ENCODE results near the gene MRPS10.

Gene MRPS10

DNA sequence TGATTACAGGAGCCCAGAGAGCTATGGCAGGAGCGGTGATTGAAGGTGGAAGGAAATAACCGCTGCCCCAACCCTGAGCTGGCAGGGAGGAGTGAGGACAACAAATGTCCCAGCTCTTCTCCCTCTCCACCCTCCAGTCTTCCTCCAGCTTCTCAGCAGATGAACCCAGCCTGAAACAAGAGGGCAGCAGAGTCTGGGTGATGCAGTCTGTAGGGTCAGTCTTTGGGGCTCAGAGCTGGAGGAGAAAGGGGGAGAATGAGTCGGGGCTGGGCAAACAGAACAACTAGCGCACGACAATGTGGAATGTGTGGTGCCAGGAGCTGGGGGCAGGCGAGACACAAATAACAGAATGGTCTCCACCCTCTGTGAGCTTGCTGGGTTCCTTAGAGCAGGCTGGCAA, 49.0 kb downstream of the MRPS10 start:
- Histone ChIP-seq H3K4me1 (ENCODE audit: insufficient read depth, low read length) (no peaks in the 10 kb centered on the region), H3K36me3 (ENCODE audit: insufficient read depth, low read length) (no peaks in the 10 kb centered on the region), H3K27me3 (ENCODE audit: control insufficient read depth in 1 of 2, insufficient read depth in 2 of 2, low read length in 2 of 2) (peaks cover 0 to 4% of the 10 kb centered on the region in 2 donors), H3K9ac (ENCODE audit: low read length) (no peak overlapping the region), H3K27ac (ENCODE audit: low read depth, low read length) (no peak overlapping the region), H3K4me3 (ENCODE audit: low read depth in 1 of 2, low read length in 2 of 2) (no peak overlapping the region), H3K9me3 (ENCODE audit: low read length) (no peaks in the 10 kb centered on the region)

DNA sequence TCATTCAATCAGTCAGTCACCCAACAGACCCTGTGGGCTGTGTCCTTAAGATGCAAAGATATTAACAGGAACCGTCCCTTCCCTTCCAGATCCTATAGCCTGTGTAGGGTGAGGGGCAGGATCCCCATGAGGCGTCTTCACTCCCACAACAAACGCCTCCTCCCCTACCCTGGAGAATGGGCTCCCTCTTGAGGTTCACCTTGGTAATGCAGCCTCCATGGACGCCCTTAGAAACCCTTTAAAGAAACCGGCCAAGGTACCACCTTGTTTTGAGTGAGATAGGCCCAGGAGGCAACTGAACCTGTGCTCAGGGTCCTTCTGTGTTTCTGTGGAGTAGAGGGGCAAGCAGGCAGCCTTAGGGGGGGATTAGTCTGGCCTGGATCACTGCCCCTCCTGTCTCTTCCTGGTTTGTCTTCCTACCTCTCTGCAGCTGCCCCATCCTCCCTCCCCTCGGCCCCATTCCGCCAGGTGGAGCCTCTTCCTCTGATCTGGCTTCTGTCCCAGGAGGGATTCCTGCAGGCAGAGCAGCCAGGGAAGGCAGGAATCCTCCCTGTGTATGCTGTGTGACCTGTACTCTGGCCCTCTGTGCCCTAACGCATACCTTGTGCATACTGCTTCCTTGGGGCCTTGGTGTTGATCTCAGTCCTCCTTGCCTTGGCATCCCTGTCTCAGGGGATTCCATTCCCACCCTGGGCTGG, 51.1 kb downstream of the MRPS10 start:
- Histone ChIP-seq H3K27ac (ENCODE audit: low read depth, low read length) (no peak overlapping the region), H3K27me3 (ENCODE audit: control insufficient read depth in 1 of 2, insufficient read depth in 2 of 2, low read length in 2 of 2) (peaks cover 0 to 4% of the 10 kb centered on the region in 2 donors), H3K4me3 (ENCODE audit: low read depth in 1 of 2, low read length in 2 of 2) (no peak overlapping the region), H3K4me1 (ENCODE audit: insufficient read depth, low read length) (no peaks in the 10 kb centered on the region), H3K9me3 (ENCODE audit: low read length) (no peaks in the 10 kb centered on the region), H3K36me3 (ENCODE audit: insufficient read depth, low read length) (no peaks in the 10 kb centered on the region), H3K9ac (ENCODE audit: low read length) (no peak overlapping the region)

DNA sequence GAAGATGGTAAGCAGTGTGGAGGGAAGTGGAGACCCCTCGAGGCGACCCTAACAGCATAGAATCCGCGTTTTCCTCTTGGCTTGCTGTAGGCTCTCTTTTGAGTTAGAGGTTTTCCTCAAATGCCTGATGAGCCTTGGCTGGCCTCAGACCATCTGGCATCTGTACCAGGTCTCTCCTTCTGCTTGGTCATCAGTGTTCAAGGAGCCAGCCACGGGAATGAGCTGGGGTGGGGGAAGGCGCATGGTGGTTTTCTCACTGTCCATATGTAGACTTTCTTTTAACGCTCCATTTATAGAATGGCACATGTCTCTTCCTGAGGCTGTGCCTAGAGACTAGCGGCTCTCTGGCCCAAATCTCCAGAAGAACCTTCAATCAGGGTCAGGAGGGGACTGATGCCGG, 52.6 kb downstream of the MRPS10 start:
- Histone ChIP-seq H3K27me3 (ENCODE audit: control insufficient read depth in 1 of 2, insufficient read depth in 2 of 2, low read length in 2 of 2) (peaks cover 0 to 4% of the 10 kb centered on the region in 2 donors), H3K36me3 (ENCODE audit: insufficient read depth, low read length) (no peaks in the 10 kb centered on the region), H3K4me1 (ENCODE audit: insufficient read depth, low read length) (no peaks in the 10 kb centered on the region), H3K4me3 (ENCODE audit: low read depth in 1 of 2, low read length in 2 of 2) (no peak overlapping the region), H3K9me3 (ENCODE audit: low read length) (no peaks in the 10 kb centered on the region), H3K9ac (ENCODE audit: low read length) (no peak overlapping the region), H3K27ac (ENCODE audit: low read depth, low read length) (no peak overlapping the region)

DNA sequence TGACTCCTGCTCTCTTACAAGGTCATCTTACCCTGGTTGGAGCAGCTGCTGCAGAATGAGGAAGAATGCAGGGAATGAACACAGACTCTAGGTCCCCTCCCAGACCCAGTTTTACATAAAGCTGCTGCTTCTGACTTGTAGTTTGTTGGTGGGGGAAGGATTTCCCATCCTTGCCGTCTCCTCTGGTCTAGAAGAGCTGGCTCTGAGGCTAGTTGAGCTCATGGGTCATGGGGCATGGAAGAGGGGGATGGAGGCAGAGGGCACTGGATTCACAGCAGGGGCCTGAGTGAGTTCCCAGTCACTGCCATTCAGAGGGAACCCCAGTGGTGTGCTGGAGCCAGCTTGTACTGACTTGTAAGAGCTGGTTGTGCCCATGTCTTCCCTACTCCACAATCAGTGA, 53.7 kb downstream of the MRPS10 start:
- Histone ChIP-seq H3K9ac (ENCODE audit: low read length) (no peak overlapping the region), H3K27me3 (ENCODE audit: control insufficient read depth in 1 of 2, insufficient read depth in 2 of 2, low read length in 2 of 2) (peaks cover 0 to 4% of the 10 kb centered on the region in 2 donors), H3K4me3 (ENCODE audit: low read depth in 1 of 2, low read length in 2 of 2) (no peak overlapping the region), H3K27ac (ENCODE audit: low read depth, low read length) (no peak overlapping the region), H3K36me3 (ENCODE audit: insufficient read depth, low read length) (no peaks in the 10 kb centered on the region), H3K4me1 (ENCODE audit: insufficient read depth, low read length) (no peaks in the 10 kb centered on the region), H3K9me3 (ENCODE audit: low read length) (no peaks in the 10 kb centered on the region)

DNA sequence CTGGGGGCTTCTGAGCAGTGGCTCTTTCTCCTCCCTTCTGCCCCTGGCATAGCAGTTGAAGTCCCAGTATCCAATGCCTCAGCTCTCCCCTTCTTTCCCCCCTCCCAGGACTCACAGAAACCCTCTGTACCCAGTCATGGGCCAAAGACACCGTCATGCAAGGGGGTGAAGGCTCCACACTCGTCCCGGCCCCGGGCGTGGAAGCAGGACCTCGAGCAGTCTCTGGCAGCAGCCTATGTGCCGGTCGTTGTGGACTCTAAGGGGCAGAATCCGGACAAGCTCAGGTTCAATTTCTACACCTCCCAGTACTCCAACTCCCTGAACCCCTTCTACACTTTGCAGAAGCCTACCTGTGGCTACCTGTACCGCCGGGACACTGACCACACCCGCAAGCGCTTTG, 54.8 kb downstream of the MRPS10 start:
- Histone ChIP-seq H3K9ac (ENCODE audit: low read length) (no peak overlapping the region), H3K27me3 (ENCODE audit: control insufficient read depth in 1 of 2, insufficient read depth in 2 of 2, low read length in 2 of 2) (peaks cover 0 to 4% of the 10 kb centered on the region in 2 donors), H3K36me3 (ENCODE audit: insufficient read depth, low read length) (no peaks in the 10 kb centered on the region), H3K4me3 (ENCODE audit: low read depth in 1 of 2, low read length in 2 of 2) (no peak overlapping the region), H3K27ac (ENCODE audit: low read depth, low read length) (no peak overlapping the region), H3K9me3 (ENCODE audit: low read length) (no peaks in the 10 kb centered on the region), H3K4me1 (ENCODE audit: insufficient read depth, low read length) (no peaks in the 10 kb centered on the region)

DNA sequence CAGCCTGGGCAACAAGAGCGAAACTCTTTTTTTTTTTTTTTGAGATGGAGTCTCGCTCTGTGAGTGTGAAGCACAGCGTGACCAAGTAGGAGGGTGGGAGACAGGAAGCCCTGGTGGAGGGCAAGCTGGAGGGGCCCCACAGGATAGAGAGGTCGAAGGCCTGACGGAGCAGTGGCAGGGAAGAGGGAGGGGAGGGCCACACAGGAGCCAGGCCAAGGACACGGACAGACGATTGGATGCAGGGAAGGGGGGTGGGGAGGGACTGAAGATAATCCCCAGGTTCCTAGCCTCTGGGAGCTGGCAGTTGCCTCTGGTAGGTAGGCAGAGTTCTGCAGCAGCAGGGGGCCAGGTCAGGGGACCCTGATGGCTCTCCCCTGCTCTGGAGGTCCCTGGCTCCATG, 55.3 kb downstream of the MRPS10 start:
- no peaks in the 10 kb centered on the region for H3K36me3 ChIP-seq (ENCODE audit: insufficient read depth, low read length)
- no peak overlapping the region for H3K4me3 ChIP-seq (ENCODE audit: low read depth in 1 of 2, low read length in 2 of 2)
- H3K9ac ChIP-seq (ENCODE audit: low read length): no peak overlapping the region
- H3K9me3 ChIP-seq (ENCODE audit: low read length): no peaks in the 10 kb centered on the region
- no peaks in the 10 kb centered on the region for H3K4me1 ChIP-seq (ENCODE audit: insufficient read depth, low read length)
- no peak overlapping the region for H3K27ac ChIP-seq (ENCODE audit: low read depth, low read length)
- peaks cover 0 to 4% of the 10 kb centered on the region in 2 donors for H3K27me3 ChIP-seq (ENCODE audit: control insufficient read depth in 1 of 2, insufficient read depth in 2 of 2, low read length in 2 of 2)

DNA sequence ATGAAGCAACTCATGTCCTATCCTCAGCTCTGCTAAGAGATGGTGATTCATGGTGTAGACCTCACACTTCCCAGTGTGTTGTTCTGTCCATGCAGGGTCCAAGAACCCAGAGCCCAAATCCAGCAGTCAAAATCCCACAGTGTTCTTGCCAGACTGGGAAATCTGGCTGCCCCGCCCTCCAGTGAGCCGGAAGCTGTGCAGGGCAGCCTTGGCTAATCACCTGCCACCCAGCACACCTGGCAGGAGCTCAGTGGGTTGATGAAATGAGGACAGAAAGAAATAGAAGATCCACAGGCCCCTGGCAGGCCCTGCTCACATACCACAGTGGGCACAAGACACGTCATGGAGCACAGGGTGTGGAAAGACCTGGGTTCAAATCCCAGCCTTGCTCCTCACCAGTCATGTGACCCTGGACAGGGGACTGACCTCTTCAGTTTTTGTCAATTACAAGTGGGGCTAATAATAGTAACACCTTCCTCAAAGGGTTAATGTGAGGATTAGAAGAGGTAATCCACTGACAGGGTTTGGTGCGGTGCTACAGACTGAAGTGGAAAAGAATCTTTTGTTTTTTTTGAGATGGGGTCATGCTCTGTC, 58.1 kb downstream of the MRPS10 start:
- H3K27me3 ChIP-seq (ENCODE audit: control insufficient read depth in 1 of 2, insufficient read depth in 2 of 2, low read length in 2 of 2): no peaks in the 10 kb centered on the region
- no peaks in the 10 kb centered on the region for H3K36me3 ChIP-seq (ENCODE audit: insufficient read depth, low read length)
- no peak overlapping the region for H3K27ac ChIP-seq (ENCODE audit: low read depth, low read length)
- H3K4me3 ChIP-seq (ENCODE audit: low read depth in 1 of 2, low read length in 2 of 2): no peak overlapping the region
- H3K9ac ChIP-seq (ENCODE audit: low read length): no peak overlapping the region
- no peaks in the 10 kb centered on the region for H3K9me3 ChIP-seq (ENCODE audit: low read length)
- H3K4me1 ChIP-seq (ENCODE audit: insufficient read depth, low read length): no peaks in the 10 kb centered on the region

DNA sequence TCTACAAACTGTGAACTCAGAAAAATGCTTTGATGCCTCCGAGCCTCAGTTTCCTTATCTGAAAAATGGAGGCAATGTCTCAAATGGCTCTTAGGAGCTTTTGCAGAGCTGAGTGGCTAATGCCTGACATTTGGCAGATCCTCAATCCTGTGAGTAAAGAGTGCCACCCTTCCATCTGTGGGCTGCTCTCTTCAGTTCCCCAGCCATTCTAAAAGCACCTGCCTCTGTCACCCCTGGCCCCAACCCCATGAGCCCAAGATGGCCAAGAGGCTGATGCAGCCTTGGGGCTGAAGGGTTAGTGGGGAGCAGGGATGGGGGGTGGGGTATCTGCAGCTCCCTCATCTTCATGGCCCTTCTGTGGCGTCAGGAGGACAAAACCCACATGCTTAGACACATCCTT, 59.0 kb downstream of the MRPS10 start:
- no peaks in the 10 kb centered on the region for H3K27me3 ChIP-seq (ENCODE audit: control insufficient read depth in 1 of 2, insufficient read depth in 2 of 2, low read length in 2 of 2)
- no peak overlapping the region for H3K9ac ChIP-seq (ENCODE audit: low read length)
- no peak overlapping the region for H3K27ac ChIP-seq (ENCODE audit: low read depth, low read length)
- H3K4me1 ChIP-seq (ENCODE audit: insufficient read depth, low read length): no peaks in the 10 kb centered on the region
- no peaks in the 10 kb centered on the region for H3K36me3 ChIP-seq (ENCODE audit: insufficient read depth, low read length)
- H3K9me3 ChIP-seq (ENCODE audit: low read length): no peaks in the 10 kb centered on the region
- no peak overlapping the region for H3K4me3 ChIP-seq (ENCODE audit: low read depth in 1 of 2, low read length in 2 of 2)

DNA sequence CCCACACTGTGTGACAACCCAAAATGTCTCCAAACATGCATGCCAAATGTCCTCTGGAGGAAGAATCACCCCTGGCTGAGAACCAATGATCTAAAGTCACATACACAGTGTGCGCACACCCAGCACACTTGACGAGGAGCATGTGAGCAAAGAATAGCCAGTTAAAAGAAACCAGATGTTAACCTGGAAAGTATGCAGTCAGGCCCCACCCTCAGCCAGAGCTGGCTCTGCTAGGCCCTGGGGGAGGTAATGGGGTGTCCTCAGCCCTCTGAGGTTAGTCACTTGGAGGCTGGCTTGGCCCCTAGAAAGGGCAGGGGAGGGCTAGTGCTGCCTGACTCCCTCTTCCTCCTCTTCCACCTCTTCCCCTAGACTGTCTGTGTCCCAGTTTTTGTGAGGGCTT, 59.6 kb downstream of the MRPS10 start:
- Histone ChIP-seq H3K4me1 (ENCODE audit: insufficient read depth, low read length) (no peaks in the 10 kb centered on the region), H3K27ac (ENCODE audit: low read depth, low read length) (no peak overlapping the region), H3K9me3 (ENCODE audit: low read length) (no peaks in the 10 kb centered on the region), H3K27me3 (ENCODE audit: control insufficient read depth in 1 of 2, insufficient read depth in 2 of 2, low read length in 2 of 2) (no peaks in the 10 kb centered on the region), H3K36me3 (ENCODE audit: insufficient read depth, low read length) (no peaks in the 10 kb centered on the region), H3K9ac (ENCODE audit: low read length) (no peak overlapping the region), H3K4me3 (ENCODE audit: low read depth in 1 of 2, low read length in 2 of 2) (no peak overlapping the region)
